ENCODE measurements around the gene ZNF391.

Gene ZNF391

GRCh38 chr6:27439371-27439770 lies 50.8 kb downstream of the ZNF391 start:
- ChIA-PET CTCF (no interaction called here), POLR2A (no interaction called here)
- Histone ChIP-seq H3K27ac (ENCODE audit: extremely low read depth, low read depth, low read length) (no peak overlapping the region), H3K36me3 (ENCODE audit: control insufficient read depth in 2 of 2, insufficient read depth in 1 of 2, low read length in 2 of 2) (no peaks in the 10 kb centered on the region), H3K4me3 (ENCODE audit: low read depth, low read length) (no peak overlapping the region), H3K9me3 (ENCODE audit: control insufficient read depth, insufficient read depth, low read depth, low read length) (no peaks in the 10 kb centered on the region), H3K4me1 (ENCODE audit: control insufficient read depth, insufficient read depth, low read length) (no peaks in the 10 kb centered on the region)
- TF ChIP-seq ZNF777 (tag by site-specific recombination; IDR thresholded peaks at IDR 0.05; ENCODE audit: borderline replicate concordance) (no peak), ZBTB20 (tag by site-specific recombination; IDR thresholded peaks at IDR 0.05) (no peak), MYNN (tag by site-specific recombination; IDR thresholded peaks at IDR 0.05; ENCODE audit: borderline replicate concordance) (no peak), ZNF211 (tag by site-specific recombination; IDR thresholded peaks at IDR 0.05; ENCODE audit: low read depth) (no peak), ZNF341 (tag by site-specific recombination; IDR thresholded peaks at IDR 0.05; ENCODE audit: low read depth) (no peak), KLF10 (tag by site-specific recombination; IDR thresholded peaks at IDR 0.05) (no peak), GLI2 (tag by site-specific recombination; IDR thresholded peaks at IDR 0.05; ENCODE audit: borderline replicate concordance, low read depth) (no peak), ZBTB11 (tag by site-specific recombination; conservative IDR thresholded peaks at IDR 0.05; ENCODE audit: low read depth) (no peak), ZNF664 (tag by site-specific recombination; IDR thresholded peaks at IDR 0.05) (no peak), ZNF223 (tag by site-specific recombination; IDR thresholded peaks at IDR 0.05) (no peak), ZNF350 (tag by site-specific recombination; IDR thresholded peaks at IDR 0.05) (no peak), ZEB2 (tag by site-specific recombination; IDR thresholded peaks at IDR 0.05) (no peak), ZNF843 (tag by site-specific recombination; IDR thresholded peaks at IDR 0.05) (no peak), SP7 (tag by site-specific recombination; IDR thresholded peaks at IDR 0.05) (no peak), ZNF132 (tag by site-specific recombination; IDR thresholded peaks at IDR 0.05; ENCODE audit: borderline replicate concordance) (no peak), PRDM6 (tag by site-specific recombination; IDR thresholded peaks at IDR 0.05) (no peak), ZNF394 (tag by site-specific recombination; IDR thresholded peaks at IDR 0.05; ENCODE audit: borderline replicate concordance) (no peak)

DNA sequence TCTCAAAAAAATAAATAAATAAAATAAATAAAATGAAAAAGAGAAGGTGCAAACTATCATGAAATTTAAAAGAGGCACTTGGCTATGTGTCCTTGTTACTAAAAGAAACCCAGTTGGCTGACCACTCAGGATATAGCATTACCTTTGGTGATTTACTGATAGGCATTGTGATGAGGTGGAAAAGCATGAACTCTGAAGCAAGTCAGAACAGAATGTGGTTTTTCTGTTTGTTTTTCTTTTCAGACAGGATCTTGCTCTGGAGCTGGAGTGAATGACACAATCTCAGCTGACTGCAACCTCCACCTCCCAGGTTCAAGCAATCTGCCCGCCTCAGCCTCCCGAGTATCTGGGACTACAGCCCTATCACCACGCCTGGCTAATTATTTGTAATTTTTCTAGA lies 52.4 kb downstream of the ZNF391 start:
- Histone ChIP-seq H3K4me3 (ENCODE audit: low read depth, low read length) (no peak overlapping the region), H3K9me3 (ENCODE audit: control insufficient read depth, insufficient read depth, low read depth, low read length) (no peaks in the 10 kb centered on the region), H3K4me1 (ENCODE audit: control insufficient read depth, insufficient read depth, low read length) (no peaks in the 10 kb centered on the region), H3K27ac (ENCODE audit: extremely low read depth, low read depth, low read length) (no peak overlapping the region), H3K36me3 (ENCODE audit: control insufficient read depth in 2 of 2, insufficient read depth in 1 of 2, low read length in 2 of 2) (no peaks in the 10 kb centered on the region)
- ChIA-PET CTCF (no interaction called here), POLR2A (no interaction called here)
- TF ChIP-seq ZNF600 (tag by site-specific recombination; IDR thresholded peaks at IDR 0.05) (0 out of 2 replicates have a peak, but pooled peaks have one; percentile 15), ZNF248 (tag by site-specific recombination; IDR thresholded peaks at IDR 0.05) (no peak), ZFP41 (tag by site-specific recombination; IDR thresholded peaks at IDR 0.05; ENCODE audit: borderline replicate concordance) (no peak), OVOL3 (tag by site-specific recombination; IDR thresholded peaks at IDR 0.05) (no peak), SCRT2 (tag by site-specific recombination; IDR thresholded peaks at IDR 0.05) (no peak)

All from HEK293 (cell line).